OCI-M1 (cell line): ENCODE results near the gene PPP1R14C.
"Not testable (repeated sequence)": the region's sequence is repeated elsewhere in the genome, so short reads cannot be mapped to it uniquely, and the experiment has no call there.

Source experiments
- DNase-seq: peaks from one replicate; lab custom pipeline; 2025; lab: John Stamatoyannopoulos, UW

Gene PPP1R14C

GRCh38 chr6:150169181-150169580, 26.3 kb downstream of the PPP1R14C start:
- DNase-seq: no peak

GRCh38 chr6:150169609-150170008, 26.8 kb downstream of the PPP1R14C start:
- DNase-seq: peak; percentile 50

- DNase-seq: no peak
Measured at GRCh38 chr6:150172929-150173328, 30.1 kb downstream of the PPP1R14C start.

GRCh38 chr6:150175586-150176151, 32.8 kb downstream of the PPP1R14C start:
- DNase-seq: no peak

- DNase-seq: no peak
Measured at GRCh38 chr6:150176152-150176551, 33.3 kb downstream of the PPP1R14C start.

GRCh38 chr6:150176659-150177058, 33.8 kb downstream of the PPP1R14C start:
- DNase-seq: no peak

GRCh38 chr6:150177259-150177951, 34.6 kb downstream of the PPP1R14C start:
- DNase-seq: no peak

GRCh38 chr6:150177952-150178520, 35.2 kb downstream of the PPP1R14C start:
- DNase-seq: no peak

- DNase-seq: no peak
Measured at GRCh38 chr6:150179030-150179429, 36.2 kb downstream of the PPP1R14C start.

GRCh38 chr6:150179907-150180424, 37.1 kb downstream of the PPP1R14C start:
- DNase-seq: not testable (repeated sequence)

GRCh38 chr6:150180517-150180916, 37.7 kb downstream of the PPP1R14C start:
- no peak for DNase-seq

- no peak for DNase-seq
Measured at GRCh38 chr6:150182460-150183078, 39.7 kb downstream of the PPP1R14C start.

GRCh38 chr6:150183105-150183504, 40.3 kb downstream of the PPP1R14C start:
- DNase-seq: no peak

GRCh38 chr6:150183966-150184365, 41.1 kb downstream of the PPP1R14C start:
- no peak for DNase-seq

- DNase-seq: no peak
Measured at GRCh38 chr6:150184850-150185731, 42.2 kb downstream of the PPP1R14C start.

GRCh38 chr6:150185732-150186117, 42.9 kb downstream of the PPP1R14C start:
- DNase-seq: no peak

- no peak for DNase-seq
Measured at GRCh38 chr6:150186129-150186898, 43.5 kb downstream of the PPP1R14C start.

- not testable (repeated sequence) for DNase-seq
Measured at GRCh38 chr6:150187433-150187832, 44.6 kb downstream of the PPP1R14C start.

- DNase-seq: peak; percentile 33
Measured at GRCh38 chr6:150189122-150189521, 46.3 kb downstream of the PPP1R14C start.

GRCh38 chr6:150191809-150192208, 49.0 kb downstream of the PPP1R14C start:
- DNase-seq: no peak

GRCh38 chr6:150194195-150194594, 51.4 kb downstream of the PPP1R14C start:
- no peak for DNase-seq
